NCI-H345 treated with DMSO at 0.1 percent for 48 hours (cell line): ENCODE data around the gene NAV2.

ENCODE experiments used
- DNase-seq: peaks from one replicate; lab custom pipeline; 2025; ENCODE audit not compliant: unreplicated experiment; lab: John Stamatoyannopoulos, UW

NAV2 gene

GRCh38 chr11:19963697-19964387, 251.2 kb downstream of the NAV2 start:
- no peak for DNase-seq

- no peak for DNase-seq
Measured at GRCh38 chr11:19966441-19966840, 253.8 kb downstream of the NAV2 start.

GRCh38 chr11:19966927-19967326, 254.3 kb downstream of the NAV2 start:
- no peak for DNase-seq

- no peak for DNase-seq
Measured at GRCh38 chr11:19967787-19968186, 255.2 kb downstream of the NAV2 start.

GRCh38 chr11:19968860-19969259, 256.2 kb downstream of the NAV2 start:
- no peak for DNase-seq

- no peak for DNase-seq
Measured at GRCh38 chr11:19970944-19971343, 258.3 kb downstream of the NAV2 start.

GRCh38 chr11:19972091-19972490, 259.5 kb downstream of the NAV2 start:
- DNase-seq, result no peak

- DNase-seq, result no peak
Measured at GRCh38 chr11:19972651-19973050, 260.0 kb downstream of the NAV2 start.

- no peak for DNase-seq
Measured at GRCh38 chr11:19973136-19973635, 260.5 kb downstream of the NAV2 start.

- no peak for DNase-seq
Measured at GRCh38 chr11:19974886-19975285, 262.2 kb downstream of the NAV2 start.

- no peak for DNase-seq
Measured at GRCh38 chr11:19975414-19975990, 262.9 kb downstream of the NAV2 start.

- DNase-seq, result no peak
Measured at GRCh38 chr11:19976281-19976941, 263.8 kb downstream of the NAV2 start.

- DNase-seq, result no peak
Measured at GRCh38 chr11:19977941-19978340, 265.3 kb downstream of the NAV2 start.

GRCh38 chr11:19978668-19979518, 266.3 kb downstream of the NAV2 start:
- DNase-seq, result no peak

- no peak for DNase-seq
Measured at GRCh38 chr11:19979519-19979845, 266.8 kb downstream of the NAV2 start.

GRCh38 chr11:19980388-19980787, 267.8 kb downstream of the NAV2 start:
- no peak for DNase-seq

- no peak for DNase-seq
Measured at GRCh38 chr11:19980957-19981669, 268.5 kb downstream of the NAV2 start.

- DNase-seq, result no peak
Measured at GRCh38 chr11:19982774-19983495, 270.3 kb downstream of the NAV2 start.

- DNase-seq, result no peak
Measured at GRCh38 chr11:19984048-19984742, 271.6 kb downstream of the NAV2 start.

GRCh38 chr11:19985111-19985510, 272.5 kb downstream of the NAV2 start:
- DNase-seq, result no peak
